GM18951 (cell line): Measurements from ENCODE around the gene DGCR8.

Experiments
- POLR2A ChIP-seq: IDR thresholded peaks from 4 replicates; pipeline ENCODE4 v1.6.1; 2011; ENCODE audit warnings: mild to moderate bottlenecking; ENCODE audit not compliant: insufficient read length, insufficient read depth; ENCODE audit errors: extremely low read depth
- in situ Hi-C: fragments of 300-500 bp; cut with MboI; formaldehyde crosslinking; loops from one replicate; pipeline ENCODE4 v1.12.0; 2022; ENCODE audit warnings: low sequenced_read_pairs, mixed read lengths, inconsistent platforms; ENCODE audit not compliant: unreplicated experiment

DGCR8 gene

DNA sequence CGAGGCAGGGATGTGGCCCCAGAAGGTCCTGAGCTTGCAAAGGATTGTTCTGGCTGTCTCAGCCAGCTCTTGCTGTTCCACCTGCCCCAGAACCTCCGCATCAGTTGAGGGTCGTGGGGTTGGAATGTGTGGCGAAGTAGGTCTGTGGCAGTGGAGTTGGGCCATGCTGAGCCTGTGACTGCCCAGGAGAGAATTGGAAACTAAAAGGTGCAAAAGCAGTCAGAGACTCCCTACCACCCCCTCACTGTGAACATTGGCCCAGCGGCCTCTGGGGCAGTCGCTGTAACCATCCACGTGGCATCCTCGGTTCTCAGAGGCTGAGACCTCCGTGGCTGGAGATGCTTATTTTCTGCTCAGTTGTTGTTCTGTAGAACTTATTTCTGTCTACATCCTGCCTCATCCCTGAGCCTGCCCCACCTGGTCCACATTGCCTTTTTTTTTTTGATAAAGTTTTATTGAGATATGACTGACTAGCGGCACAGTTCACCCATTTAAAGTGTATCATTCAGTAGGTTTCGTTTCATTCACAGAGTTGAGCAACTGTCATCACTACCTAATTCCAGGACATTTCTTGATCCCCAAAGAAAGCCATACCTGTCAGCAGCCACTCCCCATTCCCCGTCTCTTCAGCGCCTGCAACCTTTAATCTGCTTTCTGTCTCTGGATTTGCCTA is 22.3 kb upstream of the DGCR8 start:
- no peak for TF ChIP-seq POLR2A
- in situ Hi-C loops = no loop called here

DNA sequence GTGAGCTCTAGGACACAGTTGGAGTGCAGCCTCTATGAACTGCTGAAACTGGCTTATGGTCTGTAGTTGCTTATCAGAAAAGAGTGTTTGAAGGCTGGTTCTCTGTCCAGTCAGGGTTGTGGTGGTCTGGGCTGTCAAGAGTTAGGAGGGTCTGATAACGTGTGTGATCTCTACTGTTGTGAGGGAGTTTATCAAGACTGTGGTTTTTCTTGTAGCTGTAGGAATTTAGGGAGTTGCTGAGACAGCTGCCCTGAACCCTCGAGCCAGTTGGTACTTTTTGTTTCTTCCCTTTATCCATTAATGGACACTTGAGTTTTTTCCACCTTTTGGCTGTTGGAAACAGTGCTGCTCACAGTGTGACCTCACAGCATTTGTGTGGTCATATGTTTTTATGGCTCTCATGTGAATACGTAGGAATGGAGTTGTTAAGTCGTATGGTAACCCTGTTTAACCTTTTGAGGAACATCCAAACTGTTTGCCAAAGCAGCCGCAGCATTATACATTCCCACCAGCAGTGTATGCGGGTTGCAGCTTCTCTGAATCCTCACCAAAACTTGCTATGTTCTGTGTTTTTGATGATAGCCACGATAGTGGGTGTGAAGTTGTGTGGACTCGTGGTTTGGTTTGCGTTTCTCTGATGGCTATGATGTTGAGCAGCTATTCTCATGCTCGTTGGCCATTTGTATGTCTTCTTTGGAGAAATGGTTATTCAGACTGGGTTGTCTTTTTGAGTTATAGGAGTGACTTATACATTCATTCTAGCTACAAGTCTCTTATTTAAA is 20.9 kb upstream of the DGCR8 start:
- TF ChIP-seq POLR2A = no peak
- in situ Hi-C loops = no loop called here

DNA sequence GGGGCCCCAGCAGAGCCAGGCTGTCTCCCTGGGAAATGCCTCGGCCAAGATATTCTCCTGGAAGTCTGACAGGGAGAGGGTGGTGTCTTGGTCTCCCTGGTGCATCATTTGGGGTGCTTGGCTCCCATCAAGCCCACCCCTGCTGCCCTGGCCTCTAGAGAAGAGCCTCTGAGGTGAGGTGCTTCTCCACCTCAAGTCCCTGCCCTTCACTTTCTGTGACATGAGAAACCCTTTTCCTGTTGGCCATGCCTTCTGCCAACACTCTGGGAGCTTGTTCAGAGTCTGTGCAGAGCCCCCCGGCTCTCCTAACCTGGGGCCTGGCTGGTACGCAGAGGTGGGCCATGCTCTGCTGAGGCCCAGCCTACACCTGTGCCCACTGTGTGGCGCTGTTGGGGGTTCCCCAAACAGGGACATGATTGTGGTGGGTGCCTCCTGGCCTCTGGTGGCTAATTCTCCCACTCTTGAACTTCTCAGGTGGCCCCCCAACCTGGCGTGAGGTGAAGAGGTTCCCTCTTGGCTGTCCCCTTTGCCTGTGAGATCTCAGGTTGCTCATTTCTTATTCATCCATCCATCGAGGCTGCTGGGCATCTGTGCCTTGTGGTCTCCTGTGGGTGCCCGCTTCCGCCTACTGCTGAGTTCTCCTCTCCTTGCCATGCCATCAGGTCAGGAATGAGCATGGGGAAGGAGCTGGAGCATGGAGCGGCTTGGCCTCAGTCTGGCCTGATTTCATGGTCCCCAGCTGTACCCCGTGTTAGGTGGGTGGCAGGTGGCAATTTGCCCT is 19.2 kb upstream of the DGCR8 start:
- in situ Hi-C loops = no loop called here

DNA sequence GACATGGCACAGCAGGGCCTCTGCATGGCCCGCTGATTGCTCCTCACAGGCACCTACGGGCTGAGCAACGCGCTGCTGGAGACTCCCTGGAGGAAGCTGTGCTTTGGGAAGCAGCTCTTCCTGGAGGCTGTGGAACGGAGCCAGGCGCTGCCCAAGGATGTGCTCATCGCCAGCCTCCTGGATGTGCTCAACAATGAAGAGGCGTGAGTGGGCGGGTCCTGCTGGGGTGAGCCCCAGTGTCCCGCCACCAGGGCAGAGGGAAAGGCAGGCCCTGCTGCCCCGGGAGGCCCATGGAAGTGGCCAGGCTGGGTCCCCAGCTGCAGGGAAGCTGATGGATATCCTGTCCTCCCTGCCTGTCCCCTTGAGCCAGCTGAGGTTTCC is 18.6 kb upstream of the DGCR8 start:
- in situ Hi-C loops = no loop called here
- TF ChIP-seq POLR2A = no peak

More for the DNA sequence above, 19.2 kb upstream of the DGCR8 start:
- no peak for TF ChIP-seq POLR2A

DNA sequence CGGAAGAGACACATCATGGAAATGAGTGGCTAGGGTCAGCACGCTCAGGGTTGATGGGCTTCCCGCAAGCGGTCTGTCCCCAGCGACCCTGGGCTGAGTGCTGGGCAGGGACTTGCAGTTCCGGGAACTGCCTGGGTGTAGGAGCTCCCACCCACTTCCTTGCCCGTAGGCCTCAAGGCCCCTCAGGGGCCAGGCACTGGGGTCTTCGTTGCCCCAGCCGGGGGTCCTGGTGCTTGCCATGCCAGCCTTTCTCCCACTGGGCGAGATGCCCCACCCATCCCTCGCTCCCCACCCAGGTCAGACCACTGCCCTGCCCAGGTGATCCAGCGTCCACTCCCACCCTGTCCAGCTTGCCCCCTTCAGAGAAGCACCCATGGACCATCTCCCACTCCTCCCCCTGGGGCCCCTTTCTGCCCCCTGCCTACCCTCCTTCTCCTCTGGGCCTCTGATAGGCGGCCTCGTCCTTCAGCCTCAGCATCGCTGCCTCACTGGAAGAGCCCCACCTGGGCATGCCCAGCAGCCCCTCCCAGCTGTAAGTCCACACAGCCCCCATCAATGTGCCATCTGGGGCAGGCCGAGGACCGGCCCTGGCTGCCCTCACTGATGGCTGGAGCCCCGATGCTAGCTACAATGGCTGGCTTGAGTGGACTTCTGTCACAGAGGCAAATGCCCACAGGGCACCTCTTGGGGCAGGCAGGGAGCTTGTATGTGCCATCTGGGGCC is 17.8 kb upstream of the DGCR8 start:
- in situ Hi-C loops = no loop called here

DNA sequence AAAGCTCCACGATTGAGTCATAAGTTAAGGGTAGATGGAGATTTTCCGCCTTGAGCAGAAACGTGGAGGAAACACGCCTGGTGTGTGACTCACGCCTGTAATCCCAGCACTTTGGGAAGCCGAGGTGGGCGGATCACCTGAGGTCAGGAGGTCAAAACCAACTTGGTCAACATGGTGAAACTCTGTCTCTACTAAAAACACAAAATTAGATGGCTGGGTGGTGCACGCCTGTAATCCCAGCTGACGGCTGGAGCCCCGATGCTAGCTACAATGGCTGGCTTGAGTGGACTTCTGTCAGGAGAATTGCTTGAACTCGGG is 17.3 kb upstream of the DGCR8 start:
- TF ChIP-seq POLR2A = no peak
- in situ Hi-C loops = no loop called here

More for the DNA sequence above, 17.8 kb upstream of the DGCR8 start:
- no peak for TF ChIP-seq POLR2A

DNA sequence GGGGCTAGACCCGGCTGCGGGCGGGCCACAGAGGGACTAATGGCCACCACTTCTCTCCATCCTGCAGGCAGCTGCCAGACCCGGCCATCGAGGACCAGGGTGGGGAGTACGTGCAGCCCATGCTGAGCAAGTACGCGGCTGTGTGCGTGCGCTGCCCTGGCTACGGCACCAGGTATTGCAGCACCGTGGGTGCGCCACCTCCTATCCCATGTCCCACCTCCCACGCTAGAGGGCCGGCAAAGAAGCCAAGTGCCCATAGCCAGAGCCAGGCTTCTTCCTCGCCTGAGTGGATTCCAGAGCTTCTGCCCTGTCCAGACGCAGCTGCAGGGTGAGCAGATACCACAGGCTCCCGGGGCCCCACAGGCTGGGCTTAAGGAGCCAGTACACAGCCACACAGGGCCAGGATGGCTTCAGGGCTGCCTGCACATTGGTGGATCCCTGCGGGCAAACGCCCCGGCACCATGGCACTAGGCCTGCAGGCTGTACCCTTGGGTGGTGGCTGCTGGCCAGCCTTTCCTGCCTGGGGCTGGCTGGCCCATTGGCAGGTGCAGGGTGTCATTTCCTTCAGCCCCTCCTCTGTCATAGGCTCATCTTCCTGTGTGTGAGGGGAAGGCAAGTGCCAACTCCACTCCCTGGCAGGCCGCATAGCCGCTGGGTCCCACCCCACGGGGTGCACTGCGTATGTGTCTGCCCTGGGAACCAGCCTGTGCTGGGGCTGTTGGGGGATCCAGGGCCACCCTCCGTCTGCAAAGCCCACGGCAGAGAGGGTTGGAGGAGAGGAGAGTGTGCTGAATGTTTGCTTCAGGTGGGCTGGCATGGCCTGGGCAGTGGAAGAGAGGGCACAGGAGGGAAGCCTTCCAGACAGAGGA is 16.5 kb upstream of the DGCR8 start:
- TF ChIP-seq POLR2A = no peak

DNA sequence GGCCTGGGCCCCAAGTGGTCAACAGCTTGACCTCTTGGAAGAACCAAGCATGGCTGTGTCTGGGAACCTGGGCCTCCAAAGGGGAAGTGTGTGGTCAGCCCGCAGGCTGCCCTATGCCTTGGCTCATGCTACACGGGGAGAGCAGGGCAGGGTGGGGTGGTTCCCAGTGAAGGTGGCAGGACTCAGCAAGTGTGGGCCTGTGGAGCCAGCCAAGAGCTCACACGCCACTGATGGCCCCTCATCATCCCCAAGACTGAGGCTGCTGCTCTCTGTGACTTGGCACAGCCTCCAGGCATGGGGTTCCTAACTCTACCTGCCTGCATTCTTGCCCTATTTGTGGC is 15.9 kb upstream of the DGCR8 start:
- in situ Hi-C loops = no loop called here
- TF ChIP-seq POLR2A = no peak

More for the DNA sequence above, 16.5 kb upstream of the DGCR8 start:
- in situ Hi-C loops = no loop called here

DNA sequence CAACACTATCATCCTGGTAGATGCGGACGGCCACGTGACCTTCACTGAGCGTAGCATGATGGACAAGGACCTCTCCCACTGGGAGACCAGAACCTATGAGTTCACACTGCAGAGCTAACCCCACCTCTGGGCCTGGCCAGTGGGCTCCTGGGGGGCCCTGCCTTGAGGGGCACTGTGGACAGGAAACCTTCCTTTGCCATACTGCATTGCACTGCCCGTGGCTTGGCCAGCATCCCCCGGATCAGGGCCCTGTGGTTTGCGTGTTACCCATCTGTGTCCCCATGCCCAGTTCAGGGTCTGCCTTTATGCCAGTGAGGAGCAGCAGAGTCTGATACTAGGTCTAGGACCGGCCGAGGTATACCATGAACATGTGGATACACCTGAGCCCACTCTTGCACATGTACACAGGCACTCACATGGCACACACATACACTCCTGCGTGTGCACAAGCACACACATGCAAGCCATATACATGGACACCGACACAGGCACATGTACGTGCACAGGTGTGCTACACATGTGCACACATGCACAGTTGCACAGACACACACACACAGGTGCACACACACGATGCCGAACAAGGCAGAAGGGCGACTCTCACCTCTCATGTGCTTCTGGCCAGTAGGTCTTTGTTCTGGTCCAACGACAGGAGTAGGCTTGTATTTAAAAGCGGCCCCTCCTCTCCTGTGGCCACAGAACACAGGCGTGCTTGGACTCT is 15.3 kb upstream of the DGCR8 start:
- in situ Hi-C loops = no loop called here
- TF ChIP-seq POLR2A = no peak

DNA sequence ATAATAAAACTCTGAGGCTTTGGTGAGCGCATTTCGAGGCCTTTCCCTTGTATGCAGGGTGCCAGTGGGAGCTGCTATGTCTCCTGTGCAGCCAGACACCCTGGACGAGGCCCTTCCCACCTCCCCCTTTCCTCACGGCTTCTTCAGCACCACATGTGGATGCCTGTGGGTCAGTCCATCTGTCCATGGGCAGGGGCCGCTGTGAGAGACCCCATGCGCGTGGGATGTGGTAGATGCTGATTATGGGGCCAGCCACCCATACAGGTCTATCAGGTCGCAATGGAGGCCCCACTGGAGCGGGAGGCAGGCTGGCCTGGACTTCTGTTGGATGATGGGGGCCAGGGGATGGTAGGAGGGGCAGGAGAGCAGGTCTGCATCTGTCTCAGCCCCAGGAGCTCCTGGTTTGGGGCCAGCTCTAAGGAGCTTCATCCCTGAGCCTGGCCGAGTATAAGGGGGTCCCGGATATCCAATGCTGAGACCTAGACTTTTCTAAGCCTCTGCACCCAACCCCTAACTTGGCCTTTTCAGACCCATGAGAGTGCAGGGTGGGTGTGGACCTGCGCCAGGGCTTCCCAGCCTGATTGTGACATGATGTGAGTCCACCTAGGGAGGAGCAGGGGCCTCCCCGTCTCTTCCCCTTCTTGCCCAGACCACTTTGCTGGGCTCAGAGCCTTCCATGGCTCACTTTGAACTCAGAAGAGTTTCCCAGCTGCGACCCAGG is 14.0 kb upstream of the DGCR8 start:
- in situ Hi-C loops = no loop called here
- no peak for TF ChIP-seq POLR2A
